Measurements from ENCODE around the gene EXOSC10.

- no peak for TF ChIP-seq POLR2A (IDR thresholded peaks at IDR 0.05)
- TF ChIP-seq CTCF (IDR thresholded peaks at IDR 0.05), result no peak
These were observed 39.3 kb upstream of the EXOSC10 start for GRCh38 chr1:11138952-11139351.

Data from uterus (tissue), 2 donors.